Measurements from ENCODE around the gene ZNF491. TPM values are rescaled to one million over a fixed set of nuclear protein-coding genes. Genes with fewer than 3 reads are reported as not detected.
A peak's percentile ranks its signal among the peaks of the same experiment; 100 is the strongest.

The ZNF491 gene
- total and polyA plus RNA-seq, 2 of the 8 experiments (the other 6 are each of a cell fraction or from before 2014, with no cell fraction given), result 0.18 to 0.78 TPM

GRCh38 chr19:11798391-11799330 is at the start of gene ZNF491 (continued):
- TF ChIP-seq ASH2L (IDR thresholded peaks at IDR 0.05; ENCODE audit: low read length) (peak; percentile 19), KDM4A (IDR thresholded peaks at IDR 0.05; ENCODE audit: low read depth, low read length, severe bottlenecking) (peak; percentile 89), TBP (IDR thresholded peaks at IDR 0.05; ENCODE audit: low read depth, low read length) (peak; percentile 45), ATF3 (IDR thresholded peaks at IDR 0.05; ENCODE audit: insufficient read depth, low read depth, low read length) (no peak), SP1 (IDR thresholded peaks at IDR 0.05; ENCODE audit: low read depth, low read length) (peak; percentile 68; the same call in 1 of the 2 replicates), TAF1 (IDR thresholded peaks at IDR 0.05; ENCODE audit: low read depth, low read length) (peak; percentile 68; the same call in 1 of the 2 replicates), SIRT6 (IDR thresholded peaks at IDR 0.05; ENCODE audit: low read length) (no peak), EP300 (IDR thresholded peaks at IDR 0.05; ENCODE audit: borderline replicate concordance in 1 of 2, low read depth in 2 of 2, low read length in 2 of 2) (no peak), RFX5 (IDR thresholded peaks at IDR 0.05; ENCODE audit: borderline replicate concordance, low read depth, low read length) (no peak), HDAC6 (IDR thresholded peaks at IDR 0.05; ENCODE audit: low read depth, low read length) (no peak)

Measured in H1 (cell line).